C4-2B (cell line): ENCODE data around the gene SUSD4.

ENCODE experiments used
- H3K27ac ChIP-seq: fragments of 450-650 bp; 2 replicates; pipeline ENCODE4 v1.5.1; 2017
- ZFX ChIP-seq: fragments of 450-650 bp; IDR thresholded peaks from 2 replicates; pipeline ENCODE4 v1.6.1; 2017
- TF ChIP-seq, protein P1 (sequence below): fragments of 450-650 bp; conservative IDR thresholded peaks from 2 replicates; pipeline ENCODE4 v1.5.1; 2017; ENCODE audit warnings: mild to moderate bottlenecking

Gene SUSD4

DNA sequence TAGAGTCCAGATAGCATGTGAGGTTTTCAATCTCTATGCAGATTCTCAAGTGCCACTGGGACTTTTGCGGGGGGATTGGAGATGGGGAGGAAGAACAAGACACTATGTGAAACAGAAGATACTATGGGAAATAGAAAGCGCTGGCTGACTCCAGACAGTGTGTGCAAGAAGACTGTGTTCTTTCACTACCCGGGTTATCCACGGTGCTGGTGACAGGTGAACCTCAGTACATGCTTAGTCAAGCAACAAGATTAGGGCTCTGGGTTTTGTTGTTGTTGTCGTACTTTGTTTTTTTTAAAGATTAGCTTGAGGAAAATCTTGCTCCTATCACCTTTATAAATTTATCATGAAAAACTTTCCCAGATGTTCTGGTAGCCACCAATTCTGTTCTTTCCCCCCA, 56.4 kb downstream of the SUSD4 start:
- TF ChIP-seq ZFX: no peak
- TF ChIP-seq, protein P1, sequence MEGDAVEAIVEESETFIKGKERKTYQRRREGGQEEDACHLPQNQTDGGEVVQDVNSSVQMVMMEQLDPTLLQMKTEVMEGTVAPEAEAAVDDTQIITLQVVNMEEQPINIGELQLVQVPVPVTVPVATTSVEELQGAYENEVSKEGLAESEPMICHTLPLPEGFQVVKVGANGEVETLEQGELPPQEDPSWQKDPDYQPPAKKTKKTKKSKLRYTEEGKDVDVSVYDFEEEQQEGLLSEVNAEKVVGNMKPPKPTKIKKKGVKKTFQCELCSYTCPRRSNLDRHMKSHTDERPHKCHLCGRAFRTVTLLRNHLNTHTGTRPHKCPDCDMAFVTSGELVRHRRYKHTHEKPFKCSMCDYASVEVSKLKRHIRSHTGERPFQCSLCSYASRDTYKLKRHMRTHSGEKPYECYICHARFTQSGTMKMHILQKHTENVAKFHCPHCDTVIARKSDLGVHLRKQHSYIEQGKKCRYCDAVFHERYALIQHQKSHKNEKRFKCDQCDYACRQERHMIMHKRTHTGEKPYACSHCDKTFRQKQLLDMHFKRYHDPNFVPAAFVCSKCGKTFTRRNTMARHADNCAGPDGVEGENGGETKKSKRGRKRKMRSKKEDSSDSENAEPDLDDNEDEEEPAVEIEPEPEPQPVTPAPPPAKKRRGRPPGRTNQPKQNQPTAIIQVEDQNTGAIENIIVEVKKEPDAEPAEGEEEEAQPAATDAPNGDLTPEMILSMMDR: no peak
- no peak overlapping the region for H3K27ac ChIP-seq

DNA sequence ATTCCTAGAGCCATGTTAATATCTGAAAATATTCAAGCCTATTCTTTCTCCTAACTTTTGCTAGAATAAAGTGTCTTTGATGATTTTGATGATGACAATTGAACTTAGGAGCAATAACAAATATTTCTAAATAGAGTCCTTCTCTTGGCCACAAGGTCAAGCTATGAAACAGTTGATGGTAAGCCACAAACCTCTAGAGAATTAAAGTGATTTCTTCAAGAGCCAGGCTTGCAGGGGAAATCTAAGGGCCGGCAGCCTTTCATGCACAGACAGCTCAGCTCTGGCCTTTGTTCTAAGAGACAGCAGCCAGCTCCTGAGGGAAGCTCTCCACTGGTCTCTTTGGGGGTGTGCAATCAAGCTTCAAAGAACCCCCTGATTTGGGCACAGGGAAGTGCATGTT, 59.0 kb downstream of the SUSD4 start:
- TF ChIP-seq, protein P1: no peak
- TF ChIP-seq ZFX: no peak
- no peak overlapping the region for H3K27ac ChIP-seq

DNA sequence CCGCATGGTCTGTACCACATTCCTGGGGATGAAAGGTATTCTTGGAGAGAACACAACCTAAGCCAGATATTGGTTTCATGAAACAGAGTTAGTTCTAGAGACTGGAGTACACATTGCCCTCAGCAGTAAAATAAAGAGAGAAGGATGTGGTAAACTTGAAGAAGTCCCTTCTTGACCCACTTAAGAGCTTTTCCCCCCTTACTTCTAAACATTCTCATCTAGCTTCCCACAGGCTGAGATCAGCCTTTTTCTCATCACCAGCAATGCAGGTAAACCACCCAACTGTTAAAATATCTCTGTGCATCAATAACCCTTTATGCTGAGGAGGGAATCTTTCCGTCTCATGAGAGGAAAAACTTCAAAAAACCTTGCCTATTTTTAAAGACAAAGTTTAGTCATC, 62.6 kb downstream of the SUSD4 start:
- TF ChIP-seq ZFX: no peak
- TF ChIP-seq, protein P1: no peak
- H3K27ac ChIP-seq: no peak overlapping the region

DNA sequence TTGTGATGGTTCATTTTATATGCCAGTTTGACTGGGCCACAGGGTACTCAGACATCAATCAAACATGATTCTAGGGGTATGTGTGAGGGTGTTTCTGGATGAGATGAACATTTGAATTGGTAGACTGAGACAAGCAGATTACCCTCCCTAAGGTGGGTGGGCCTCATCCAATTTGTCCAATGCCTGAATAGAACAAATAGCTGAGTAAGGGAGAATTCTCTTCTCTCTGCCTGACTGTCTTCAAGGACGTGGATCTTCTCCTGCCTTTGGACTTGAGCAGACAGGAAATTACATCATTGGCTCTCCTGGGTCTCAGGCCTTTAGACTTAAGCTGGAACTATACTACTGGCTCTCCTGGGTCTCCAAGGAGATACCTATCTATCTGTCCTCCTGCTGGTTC, 64.4 kb downstream of the SUSD4 start:
- TF ChIP-seq, protein P1: no peak
- no peak for TF ChIP-seq ZFX
- H3K27ac ChIP-seq: no peak overlapping the region

DNA sequence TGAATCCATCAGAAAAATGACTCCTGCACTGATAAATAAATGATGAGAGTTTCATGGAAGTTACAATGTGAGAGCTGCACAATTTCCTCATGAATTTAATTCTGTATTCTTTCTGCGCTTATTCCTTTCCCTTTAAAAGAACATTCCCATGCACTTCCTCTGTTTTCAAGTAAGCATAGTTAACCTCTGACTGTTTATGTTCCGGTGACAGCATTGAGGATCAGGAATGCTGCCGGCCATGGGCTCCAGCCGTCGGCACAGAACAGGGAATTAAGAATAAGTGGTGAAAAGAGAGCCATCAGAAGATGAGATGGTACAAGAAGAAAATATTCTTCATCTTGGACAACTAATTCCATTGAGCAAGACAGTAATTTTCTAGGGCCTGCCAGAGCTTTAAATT, 65.3 kb downstream of the SUSD4 start:
- no peak for TF ChIP-seq ZFX
- TF ChIP-seq, protein P1: no peak

DNA sequence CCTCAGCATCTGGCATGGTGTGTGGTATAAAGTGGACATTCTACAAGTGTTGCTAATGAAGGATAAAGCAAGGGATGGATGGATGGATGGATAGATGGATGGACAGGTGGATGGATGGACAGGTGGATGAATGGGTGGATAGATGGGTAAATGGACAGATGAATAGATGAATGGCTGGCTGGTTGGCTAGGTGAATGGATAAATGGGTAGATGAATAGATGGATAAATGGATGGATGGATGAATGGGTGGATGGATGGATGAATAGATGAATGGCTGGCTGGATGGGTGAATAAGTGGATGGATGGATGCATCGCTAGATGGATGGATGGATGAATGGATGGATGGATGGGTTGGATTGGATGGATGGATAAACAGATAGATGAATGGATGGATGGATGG, 66.2 kb downstream of the SUSD4 start:
- TF ChIP-seq, protein P1: no peak
- TF ChIP-seq ZFX: no peak
- H3K27ac ChIP-seq: no peak overlapping the region

More for the DNA sequence above, 65.3 kb downstream of the SUSD4 start:
- no peak overlapping the region for H3K27ac ChIP-seq

DNA sequence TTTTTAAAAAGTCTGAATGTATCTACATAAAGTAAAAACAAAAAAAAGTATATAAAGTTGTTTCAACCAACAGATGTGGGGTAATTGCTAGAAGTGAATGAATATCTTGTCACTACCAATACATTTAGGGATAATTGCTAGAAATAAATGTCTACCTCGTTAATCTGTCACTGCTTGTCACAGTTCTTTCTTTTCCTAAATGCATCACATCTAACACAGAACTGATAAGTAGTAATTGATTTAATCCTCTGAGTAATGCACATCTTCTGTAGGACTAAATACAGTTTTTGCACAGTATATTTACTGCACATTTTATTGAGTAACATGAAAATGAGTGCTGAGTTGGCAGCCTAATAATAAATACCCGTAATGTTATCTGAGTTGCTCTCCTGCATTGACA, 72.2 kb downstream of the SUSD4 start:
- no peak overlapping the region for H3K27ac ChIP-seq
- TF ChIP-seq, protein P1: no peak
- no peak for TF ChIP-seq ZFX
